SK-N-SH (cell line): Measurements from ENCODE around the gene VGLL4. TPM values are rescaled to one million over a fixed set of nuclear protein-coding genes. Genes with fewer than 3 reads are reported as not detected.

Source experiments
- CTCF ChIA-PET: fragments of 300-600, 350-600 bp; formaldehyde crosslinking; extraction: SDS; loops from one replicate; lab custom pipeline; 2021; lab: Yijun Ruan, JAX
- POLR2A ChIA-PET: fragments of 350-600 bp; sonication (Branson Sonifier 250); formaldehyde crosslinking; extraction: SDS; loops from one replicate; lab custom pipeline; 2020; ENCODE audit warnings: antibody characterized with exemption, inconsistent platforms; lab: Yijun Ruan, JAX
- DNase-seq: peaks from one replicate; pipeline ENCODE4 v3.0.0; 2012
- H2AFZ ChIP-seq: fragments of 200-600 bp; sonication (generic); 2 replicates; pipeline ENCODE4 v1.8.1; 2016; ENCODE audit warnings: antibody characterized with exemption, mild to moderate bottlenecking, low read depth
- H3F3A ChIP-seq: fragments of 200-600 bp; sonication (generic); replicated peaks from 2 replicates; pipeline ENCODE3; 2016; ENCODE audit warnings: antibody characterized with exemption, mild to moderate bottlenecking; ENCODE audit not compliant: insufficient read depth
- H3K27ac ChIP-seq, 2 experiments: fragments of 200-500 bp in 1 of 2; fragments of 200-600 bp in 1 of 2; sonication (Bioruptor generic) in 1 of 2; sonication (generic), shearing (Covaris generic) in 1 of 2; 2 replicates each; pipeline versions ENCODE4 v1.5.1 to v1.6.1; 2014 to 2016; ENCODE audit warnings: low read depth in 2 of 2, inconsistent platforms in 1 of 2, low read length in 1 of 2, mild to moderate bottlenecking in 1 of 2, mixed read lengths in 1 of 2
- H3K27me3 ChIP-seq: fragments of 200-600 bp; sonication (generic), shearing (Covaris generic); 2 replicates; pipeline ENCODE4 v1.6.1; 2016; ENCODE audit warnings: mixed run types; ENCODE audit not compliant: insufficient read depth
- H3K36me3 ChIP-seq, 2 experiments: fragments of 200-500 bp in 1 of 2; fragments of 200-600 bp in 1 of 2; sonication (Bioruptor generic) in 1 of 2; sonication (generic) in 1 of 2; replicated peaks in 1 of 2; 2 replicates each; pipeline versions ENCODE3 to v1.5.1; 2014 to 2016; ENCODE audit warnings: low read length in 1 of 2, mild to moderate bottlenecking in 1 of 2; ENCODE audit not compliant: insufficient read depth in 2 of 2, control insufficient read depth in 1 of 2
- H3K4me1 ChIP-seq, 2 experiments: fragments of 200-500 bp in 1 of 2; fragments of 200-600 bp in 1 of 2; sonication (Bioruptor generic) in 1 of 2; sonication (generic), shearing (Covaris generic) in 1 of 2; 2 replicates each; pipeline versions ENCODE4 v1.5.1 to v1.6.1; 2014 to 2016; ENCODE audit warnings: low read depth in 1 of 2, low read length in 1 of 2, mixed run types in 1 of 2; ENCODE audit not compliant: insufficient read depth in 2 of 2, control insufficient read depth in 1 of 2
- H3K4me2 ChIP-seq: fragments of 200-600 bp; sonication (generic), shearing (Covaris generic); 2 replicates; pipeline ENCODE4 v1.6.1; 2017; ENCODE audit warnings: mixed run types
- H3K4me3 ChIP-seq, 2 experiments: fragments of 200-500 bp in 1 of 2; fragments of 200-600 bp in 1 of 2; sonication (Bioruptor generic) in 1 of 2; sonication (generic), shearing (Covaris generic) in 1 of 2; 2 replicates each; pipeline versions ENCODE4 v1.5.1 to v1.8.1; 2014 to 2016; ENCODE audit warnings: low read depth in 2 of 2, inconsistent platforms in 1 of 2, low read length in 1 of 2, mild to moderate bottlenecking in 1 of 2, mixed read lengths in 1 of 2, moderate library complexity in 1 of 2
- H3K79me2 ChIP-seq: fragments of 200-600 bp; sonication (generic); 2 replicates; pipeline ENCODE4 v1.8.1; 2017; ENCODE audit warnings: mild to moderate bottlenecking; ENCODE audit not compliant: insufficient read depth
- H3K9ac ChIP-seq: fragments of 200-600 bp; sonication (generic); 2 replicates; pipeline ENCODE4 v1.6.1; 2017; ENCODE audit warnings: mixed run types
- H3K9me2 ChIP-seq: fragments of 200-600 bp; sonication (generic); 2 replicates; pipeline ENCODE4 v1.6.1; 2017; ENCODE audit warnings: mixed run types
- H3K9me3 ChIP-seq: fragments of 200-600 bp; sonication (generic); 2 replicates; pipeline ENCODE4 v1.6.1; 2017; ENCODE audit warnings: mixed run types, mild to moderate bottlenecking, moderate library complexity
- H4K20me1 ChIP-seq: fragments of 200-600 bp; sonication (generic); 2 replicates; pipeline ENCODE4 v1.6.1; 2017; ENCODE audit warnings: mild to moderate bottlenecking, mixed run types; ENCODE audit not compliant: insufficient read depth
- ELF1 ChIP-seq: IDR thresholded peaks from 2 replicates; pipeline ENCODE4 v1.4.0; 2012
- EP300 ChIP-seq, 2 experiments: IDR thresholded peaks; 2 replicates each; pipeline versions ENCODE4 v1.4.0 to v1.6.1; 2012; ENCODE audit warnings: borderline replicate concordance in 1 of 2, low read depth in 1 of 2, low read length in 1 of 2
- FOSL2 ChIP-seq: IDR thresholded peaks from 2 replicates; pipeline ENCODE4 v1.4.0; 2012; ENCODE audit warnings: low read depth, mild to moderate bottlenecking, moderate library complexity, borderline replicate concordance
- FOXJ3 ChIP-seq: sonication (generic); formaldehyde crosslinking; IDR thresholded peaks from 2 replicates; pipeline ENCODE4 v1.5.1; 2020; ENCODE audit warnings: mild to moderate bottlenecking, missing genetic modification reagents
- GABPA ChIP-seq: IDR thresholded peaks from 2 replicates; pipeline ENCODE4 v1.4.0; 2012; ENCODE audit warnings: low read depth, mild to moderate bottlenecking
- GATA2 ChIP-seq: sonication (generic); formaldehyde crosslinking; IDR thresholded peaks from 2 replicates; pipeline ENCODE4 v1.5.0; 2020; ENCODE audit warnings: mild to moderate bottlenecking, missing genetic modification reagents
- IRF3 ChIP-seq: fragments of 150-350 bp; IDR thresholded peaks from 2 replicates; pipeline ENCODE4 v1.6.1; 2016; ENCODE audit warnings: mild to moderate bottlenecking, low read depth, low read length
- JUND ChIP-seq: IDR thresholded peaks from 2 replicates; pipeline ENCODE4 v1.4.0; 2012
- MAX ChIP-seq: IDR thresholded peaks from 2 replicates; pipeline ENCODE4 v1.4.0; 2012; ENCODE audit warnings: low read depth
- NFIC ChIP-seq: IDR thresholded peaks from 2 replicates; pipeline ENCODE4 v1.4.0; 2012; ENCODE audit warnings: borderline replicate concordance
- NRF1 ChIP-seq: IDR thresholded peaks from 2 replicates; pipeline ENCODE4 v1.6.1; 2012; ENCODE audit warnings: low read depth, mild to moderate bottlenecking, low read length
- POLR2AphosphoS5 ChIP-seq: IDR thresholded peaks from 2 replicates; pipeline ENCODE4 v1.6.1; 2012; ENCODE audit warnings: low read depth, low read length
- RCOR1 ChIP-seq: fragments of 150-350 bp; IDR thresholded peaks from 2 replicates; pipeline ENCODE4 v1.6.1; 2017; ENCODE audit warnings: antibody characterized with exemption, low read length
- RFX5 ChIP-seq: IDR thresholded peaks from 2 replicates; pipeline ENCODE4 v1.6.1; 2012; ENCODE audit warnings: mild to moderate bottlenecking, improper control_type of control experiment, low read length
- SIN3A ChIP-seq: IDR thresholded peaks from 2 replicates; pipeline ENCODE4 v1.6.1; 2012; ENCODE audit warnings: low read depth, mild to moderate bottlenecking, low read length, moderate library complexity, borderline replicate concordance
- SMC3 ChIP-seq: IDR thresholded peaks from 2 replicates; pipeline ENCODE4 v1.6.1; 2012; ENCODE audit warnings: low read depth, low read length, improper control_type of control experiment
- TCF12 ChIP-seq: IDR thresholded peaks from 2 replicates; pipeline ENCODE4 v1.4.0; 2012
- ZBTB33 ChIP-seq: IDR thresholded peaks from 2 replicates; pipeline ENCODE4 v1.4.0; 2012; ENCODE audit warnings: low read depth, borderline replicate concordance
- WGBS: methylation state at CpG from one replicate; pipeline ENCODE4 v1.1.6; 2017; ENCODE audit warnings: low lambda C conversion rate; 5-methylcytosine and 5-hydroxymethylcytosine counted together
- polyA plus RNA-seq, 3 experiments: library from polyadenylated mRNA; depleted of rRNA; stranded (reverse); fragments of >200 nt; gene quantifications; 2 replicates each; pipeline ENCODE4 v1.2.3, GENCODE V29; 2012
- TF ChIP-seq, protein P1 (sequence below): fragments of 200-600 bp; sonication (generic); IDR thresholded peaks from 2 replicates; pipeline ENCODE4 v1.6.1; 2017; ENCODE audit warnings: antibody characterized with exemption, mild to moderate bottlenecking, moderate library complexity
- TF ChIP-seq, protein P2 (sequence below): IDR thresholded peaks from 2 replicates; pipeline ENCODE4 v1.4.0; 2012; ENCODE audit warnings: low read depth, borderline replicate concordance
- TF ChIP-seq, protein P3 (sequence below): IDR thresholded peaks from 2 replicates; pipeline ENCODE4 v1.6.1; 2012; ENCODE audit warnings: mild to moderate bottlenecking, low read depth, low read length, moderate library complexity

VGLL4 gene
- polyA plus RNA-seq, 1 of the 3 experiments (the other 2 are of a cell fraction), result 48.9 TPM

- TF ChIP-seq, protein P1, sequence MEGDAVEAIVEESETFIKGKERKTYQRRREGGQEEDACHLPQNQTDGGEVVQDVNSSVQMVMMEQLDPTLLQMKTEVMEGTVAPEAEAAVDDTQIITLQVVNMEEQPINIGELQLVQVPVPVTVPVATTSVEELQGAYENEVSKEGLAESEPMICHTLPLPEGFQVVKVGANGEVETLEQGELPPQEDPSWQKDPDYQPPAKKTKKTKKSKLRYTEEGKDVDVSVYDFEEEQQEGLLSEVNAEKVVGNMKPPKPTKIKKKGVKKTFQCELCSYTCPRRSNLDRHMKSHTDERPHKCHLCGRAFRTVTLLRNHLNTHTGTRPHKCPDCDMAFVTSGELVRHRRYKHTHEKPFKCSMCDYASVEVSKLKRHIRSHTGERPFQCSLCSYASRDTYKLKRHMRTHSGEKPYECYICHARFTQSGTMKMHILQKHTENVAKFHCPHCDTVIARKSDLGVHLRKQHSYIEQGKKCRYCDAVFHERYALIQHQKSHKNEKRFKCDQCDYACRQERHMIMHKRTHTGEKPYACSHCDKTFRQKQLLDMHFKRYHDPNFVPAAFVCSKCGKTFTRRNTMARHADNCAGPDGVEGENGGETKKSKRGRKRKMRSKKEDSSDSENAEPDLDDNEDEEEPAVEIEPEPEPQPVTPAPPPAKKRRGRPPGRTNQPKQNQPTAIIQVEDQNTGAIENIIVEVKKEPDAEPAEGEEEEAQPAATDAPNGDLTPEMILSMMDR, result no peak
- TF ChIP-seq POLR2AphosphoS5, result no peak
- no peak for TF ChIP-seq ELF1
- TF ChIP-seq ZBTB33, result no peak
- TF ChIP-seq FOXJ3, result no peak
- TF ChIP-seq NFIC, result no peak
- no peak for TF ChIP-seq RFX5
- no peak for TF ChIP-seq GATA2
- no peak for TF ChIP-seq SIN3A
- TF ChIP-seq TCF12, result no peak
These were observed 16.5 kb upstream of the VGLL4 start (continued) for GRCh38 chr3:11660242-11660641.

GRCh38 chr3:11658180-11658579 is 14.5 kb upstream of the VGLL4 start:
- no peak overlapping the region for H3K27ac ChIP-seq
- CTCF ChIA-PET, result interaction anchor here (0.7 to 7.3 kb wide), 5 partner anchors 43 to 347 kb away, joined by 3 to 59 read pairs (median 3); no protein-coding TSS in a partner anchor
- no peak for DNase-seq
- 80% methylated on average over 5 of the region's 5 CpGs for WGBS
- no peak overlapping the region for H3K4me3 ChIP-seq
- H2AFZ ChIP-seq, result no peak overlapping the region
- peaks cover 12% of the 10 kb centered on the region for H3K79me2 ChIP-seq
- H3K36me3 ChIP-seq, result no peaks in the 10 kb centered on the region
- no peak overlapping the region for H3K9ac ChIP-seq
- 0 out of 2 replicates have a peak, but pooled peaks cover 13% of the 10 kb centered on the region for H4K20me1 ChIP-seq
- POLR2A ChIA-PET, result no interaction called here
- H3K4me2 ChIP-seq, result no peak overlapping the region
- no peaks in the 10 kb centered on the region for H3K9me3 ChIP-seq
- H3K4me1 ChIP-seq, result peaks cover 2 to 4% of the 10 kb centered on the region in 2 experiments; a peak in 2 of 4 replicates
- H3K27me3 ChIP-seq, result no peaks in the 10 kb centered on the region
- no peaks in the 10 kb centered on the region for H3K9me2 ChIP-seq
- peaks cover 12% of the 10 kb centered on the region for H3F3A ChIP-seq
- TF ChIP-seq ZBTB33, result no peak
- no peak for TF ChIP-seq NRF1
- no peak for TF ChIP-seq RCOR1
- TF ChIP-seq NFIC, result no peak
- TF ChIP-seq JUND, result no peak
- TF ChIP-seq IRF3, result no peak
- TF ChIP-seq FOXJ3, result no peak
- no peak for TF ChIP-seq SMC3
- no peak for TF ChIP-seq GABPA
- no peak for TF ChIP-seq RFX5
- TF ChIP-seq, protein P2, sequence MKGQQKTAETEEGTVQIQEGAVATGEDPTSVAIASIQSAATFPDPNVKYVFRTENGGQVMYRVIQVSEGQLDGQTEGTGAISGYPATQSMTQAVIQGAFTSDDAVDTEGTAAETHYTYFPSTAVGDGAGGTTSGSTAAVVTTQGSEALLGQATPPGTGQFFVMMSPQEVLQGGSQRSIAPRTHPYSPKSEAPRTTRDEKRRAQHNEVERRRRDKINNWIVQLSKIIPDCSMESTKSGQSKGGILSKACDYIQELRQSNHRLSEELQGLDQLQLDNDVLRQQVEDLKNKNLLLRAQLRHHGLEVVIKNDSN, result no peak
- TF ChIP-seq, protein P3, sequence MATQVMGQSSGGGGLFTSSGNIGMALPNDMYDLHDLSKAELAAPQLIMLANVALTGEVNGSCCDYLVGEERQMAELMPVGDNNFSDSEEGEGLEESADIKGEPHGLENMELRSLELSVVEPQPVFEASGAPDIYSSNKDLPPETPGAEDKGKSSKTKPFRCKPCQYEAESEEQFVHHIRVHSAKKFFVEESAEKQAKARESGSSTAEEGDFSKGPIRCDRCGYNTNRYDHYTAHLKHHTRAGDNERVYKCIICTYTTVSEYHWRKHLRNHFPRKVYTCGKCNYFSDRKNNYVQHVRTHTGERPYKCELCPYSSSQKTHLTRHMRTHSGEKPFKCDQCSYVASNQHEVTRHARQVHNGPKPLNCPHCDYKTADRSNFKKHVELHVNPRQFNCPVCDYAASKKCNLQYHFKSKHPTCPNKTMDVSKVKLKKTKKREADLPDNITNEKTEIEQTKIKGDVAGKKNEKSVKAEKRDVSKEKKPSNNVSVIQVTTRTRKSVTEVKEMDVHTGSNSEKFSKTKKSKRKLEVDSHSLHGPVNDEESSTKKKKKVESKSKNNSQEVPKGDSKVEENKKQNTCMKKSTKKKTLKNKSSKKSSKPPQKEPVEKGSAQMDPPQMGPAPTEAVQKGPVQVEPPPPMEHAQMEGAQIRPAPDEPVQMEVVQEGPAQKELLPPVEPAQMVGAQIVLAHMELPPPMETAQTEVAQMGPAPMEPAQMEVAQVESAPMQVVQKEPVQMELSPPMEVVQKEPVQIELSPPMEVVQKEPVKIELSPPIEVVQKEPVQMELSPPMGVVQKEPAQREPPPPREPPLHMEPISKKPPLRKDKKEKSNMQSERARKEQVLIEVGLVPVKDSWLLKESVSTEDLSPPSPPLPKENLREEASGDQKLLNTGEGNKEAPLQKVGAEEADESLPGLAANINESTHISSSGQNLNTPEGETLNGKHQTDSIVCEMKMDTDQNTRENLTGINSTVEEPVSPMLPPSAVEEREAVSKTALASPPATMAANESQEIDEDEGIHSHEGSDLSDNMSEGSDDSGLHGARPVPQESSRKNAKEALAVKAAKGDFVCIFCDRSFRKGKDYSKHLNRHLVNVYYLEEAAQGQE, result no peak
- no peak for TF ChIP-seq FOSL2
- no peak for TF ChIP-seq MAX
- no peak for TF ChIP-seq EP300 (IDR thresholded peaks at IDR 0.05; ENCODE audit: borderline replicate concordance in 1 of 2, low read depth in 1 of 2, low read length in 1 of 2)
